K562 (cell line): ENCODE measurements around the gene RIPOR2. TPM values are rescaled to one million over a fixed set of nuclear protein-coding genes. Genes with fewer than 3 reads are reported as not detected.

Source experiments
- ATAC-seq: fragments of 200-7000 bp; cut with Tn5 transposase; 3 replicates; pipeline ENCODE4 v1.9.1; 2020; ENCODE audit warnings: moderate library complexity
- BruUV-seq: library from RNA; stranded (reverse); fragments of 400-500 nt; replicated peaks from 2 replicates; lab custom pipeline; 2021; lab: Mats Ljungman, UMichigan
- CTCF ChIA-PET: fragments of 300-600 bp; formaldehyde crosslinking; extraction: SDS; loops from one replicate; lab custom pipeline; 2021; ENCODE audit warnings: low intra/inter-chr PET ratio; lab: Yijun Ruan, JAX
- POLR2A ChIA-PET: fragments of 300-600, 350-650 bp; sonication (Branson Sonifier 250); formaldehyde crosslinking; extraction: SDS; loops from one replicate; lab custom pipeline; 2021; ENCODE audit warnings: antibody characterized with exemption, inconsistent platforms; lab: Yijun Ruan, JAX
- DNase-seq, 4 experiments: peaks; one replicate each; pipeline versions ENCODE4 v3.0.0 to v3.0.0-alpha.2; 2011 to 2018; ENCODE audit warnings: low spot score in 3 of 4, mixed read lengths in 3 of 4; ENCODE audit errors: extremely low read depth in 1 of 4
- FAIRE-seq: peaks from 2 replicates; lab custom pipeline; 2011; peaks lifted over from hg19 to GRCh38; lab: Jason Lieb, UNC
- H2AFZ ChIP-seq: 2 replicates; pipeline ENCODE4 v1.6.0; 2011; ENCODE audit warnings: low read depth, low read length, control low read depth, inconsistent platforms
- H3K27ac ChIP-seq: fragments of 200-600 bp; 3 replicates; pipeline ENCODE4 v1.8.0; 2011; ENCODE audit warnings: low read depth, mild to moderate bottlenecking, control low read depth, inconsistent platforms, low read length, moderate library complexity, mixed read lengths; ENCODE audit errors: extremely low read depth
- H3K27me3 ChIP-seq, 2 experiments: fragments of 300-600 bp in 1 of 2; 2 replicates in 1 of 2; 3 replicates in 1 of 2; pipeline versions ENCODE4 v1.6.0 to v1.8.0; 2011; ENCODE audit warnings: inconsistent platforms in 2 of 2, low read length in 2 of 2, mild to moderate bottlenecking in 1 of 2, mixed read lengths in 1 of 2, moderate library complexity in 1 of 2; ENCODE audit not compliant: control insufficient read depth in 2 of 2, insufficient read depth in 2 of 2
- H3K36me3 ChIP-seq: fragments of 300-600 bp; 3 replicates; pipeline ENCODE4 v1.8.0; 2011; ENCODE audit warnings: mild to moderate bottlenecking, low read length, inconsistent platforms; ENCODE audit not compliant: control insufficient read depth, insufficient read depth
- H3K4me1 ChIP-seq, 2 experiments: fragments of 200-600 bp in 1 of 2; replicated peaks in 1 of 2; 2 replicates in 1 of 2; 3 replicates in 1 of 2; pipeline versions ENCODE4 v1.5.1 to v1.8.0; 2011; ENCODE audit warnings: inconsistent platforms in 2 of 2, low read length in 2 of 2, mild to moderate bottlenecking in 1 of 2, mixed read lengths in 1 of 2, moderate library complexity in 1 of 2; ENCODE audit not compliant: control insufficient read depth in 2 of 2, insufficient read depth in 2 of 2
- H3K4me2 ChIP-seq: 2 replicates; pipeline ENCODE4 v1.6.1; 2011; ENCODE audit warnings: low read length, control low read depth, inconsistent platforms, mixed read lengths; ENCODE audit not compliant: insufficient read depth
- H3K4me3 ChIP-seq: fragments of 200-600 bp; sonication (generic), shearing (Covaris generic); 2 replicates; pipeline ENCODE4 v1.5.1; 2016; ENCODE audit warnings: control low read depth, inconsistent platforms
- H3K79me2 ChIP-seq: fragments of 200-600 bp; 3 replicates; pipeline ENCODE4 v1.8.0; 2011; ENCODE audit warnings: low read length, inconsistent platforms; ENCODE audit not compliant: control insufficient read depth, insufficient read depth
- H3K9ac ChIP-seq, 2 experiments: 2 replicates each; pipeline versions ENCODE4 v1.6.0 to v1.6.1; 2011; ENCODE audit warnings: low read depth in 2 of 2, low read length in 2 of 2, control low read depth in 1 of 2, inconsistent platforms in 1 of 2, mild to moderate bottlenecking in 1 of 2, mixed read lengths in 1 of 2; ENCODE audit not compliant: insufficient read depth in 1 of 2
- H3K9me1 ChIP-seq: one replicate; pipeline ENCODE4 v1.6.0; 2011; ENCODE audit warnings: inconsistent platforms, mild to moderate bottlenecking, low read length, moderate library complexity; ENCODE audit not compliant: control insufficient read depth, insufficient read depth
- H3K9me3 ChIP-seq: replicated peaks from 2 replicates; pipeline ENCODE4 v1.5.1; 2011; ENCODE audit warnings: low read depth, low read length, inconsistent platforms; ENCODE audit not compliant: control insufficient read depth, insufficient read depth
- H4K20me1 ChIP-seq: replicated peaks from 2 replicates; pipeline ENCODE4 v1.6.1; 2011; ENCODE audit warnings: low read length, inconsistent platforms, mixed read lengths; ENCODE audit not compliant: control insufficient read depth, insufficient read depth
- EWSR1 ChIP-seq: fragments of 450-650 bp; IDR thresholded peaks from 2 replicates; pipeline ENCODE4 v1.6.1; 2018; ENCODE audit warnings: borderline replicate concordance, mild to moderate bottlenecking, low read depth, moderate library complexity; ENCODE audit not compliant: partially characterized antibody
- RUNX1 ChIP-seq: sonication (generic); IDR thresholded peaks from 2 replicates; pipeline ENCODE4 v1.6.1; 2016; ENCODE audit warnings: antibody characterized with exemption, low read depth
- ZNF232 ChIP-seq: sonication (generic); formaldehyde crosslinking; IDR thresholded peaks from 2 replicates; pipeline ENCODE4 v1.8.0; 2022; ENCODE audit warnings: mild to moderate bottlenecking, missing genetic modification reagents
- ZNF263 ChIP-seq: sonication (generic); formaldehyde crosslinking; IDR thresholded peaks from 2 replicates; pipeline ENCODE4 v1.8.0; 2022; ENCODE audit warnings: mild to moderate bottlenecking, missing genetic modification reagents, borderline replicate concordance
- WGBS: fragments of 100-300 bp; shearing (Covaris generic); methylation state at CpG from one replicate; pipeline ENCODE4 v1.1.6; 2016; ENCODE audit warnings: low coverage, mixed read lengths; ENCODE audit not compliant: insufficient coverage; ENCODE audit errors: missing lambda C conversion rate; 5-methylcytosine and 5-hydroxymethylcytosine counted together
- in situ Hi-C: fragments of 300-500 bp; cut with MboI; formaldehyde crosslinking; loops from 4 replicates; pipeline ENCODE4 v1.15.0; 2018; ENCODE audit warnings: inconsistent platforms, mixed read lengths
- intact Hi-C: fragments of 100-400 bp; cut with micrococcal nuclease; formaldehyde crosslinking; loops from 2 replicates; pipeline ENCODE4 v1.14.2; 2022
- polyA plus RNA-seq, 8 experiments: library from polyadenylated mRNA; depleted of rRNA in 4 of 8; stranded (reverse) in 5 of 8; unstranded in 3 of 8; fragments of >200 nt; fragmentation: Nextera tagmentation in 2 of 8; fragmentation: Illumina TruSeq in 1 of 8; extraction: Ambion mirVana in 2 of 8; extraction: Trizol in 1 of 8; gene quantifications; 2 replicates each; pipeline versions ENCODE4 v1.2.1 to v1.2.3, GENCODE V29; 2011 to 2014; ENCODE audit warnings: inconsistent platforms in 1 of 8, missing spikeins in 1 of 8
- total RNA-seq, 7 experiments: library from RNA; depleted of rRNA in 6 of 7; stranded (reverse); fragments of >200 nt in 6 of 7; fragmentation: Illumina TruSeq in 2 of 7; extraction: Trizol in 2 of 7; gene quantifications; 2 replicates each; pipeline versions ENCODE4 v1.2.1 to v1.2.3, GENCODE V29; 2011 to 2021; ENCODE audit warnings: low replicate concordance in 1 of 7
- TF ChIP-seq, protein P1 (sequence below): fragments of 450-650 bp; formaldehyde crosslinking; conservative IDR thresholded peaks from 2 replicates; pipeline ENCODE4 v1.4.0; 2022; ENCODE audit warnings: mild to moderate bottlenecking, missing genetic modification characterization
- TF ChIP-seq, protein P2 (sequence below): fragments of 450-650 bp; formaldehyde crosslinking; IDR thresholded peaks from 2 replicates; pipeline ENCODE4 v1.4.0; 2020; ENCODE audit warnings: mild to moderate bottlenecking
- TF ChIP-seq, protein P3 (sequence below): sonication (generic); formaldehyde crosslinking; IDR thresholded peaks from 2 replicates; pipeline ENCODE4 v1.8.0; 2022; ENCODE audit warnings: mild to moderate bottlenecking, missing genetic modification reagents
- TF ChIP-seq, protein P4 (sequence below): fragments of 250-450 bp; sonication (Bioruptor Pico); IDR thresholded peaks from 2 replicates; pipeline ENCODE4 v1.8.0; 2022; ENCODE audit warnings: moderate library complexity, mild to moderate bottlenecking, inconsistent platforms

The RIPOR2 gene
- total and polyA plus RNA-seq, 9 of the 15 experiments (the other 6 are each of a cell fraction or from before 2014, with no cell fraction given), result 0.04 to 1.0 (median 0.47) TPM; not detected in 2

DNA sequence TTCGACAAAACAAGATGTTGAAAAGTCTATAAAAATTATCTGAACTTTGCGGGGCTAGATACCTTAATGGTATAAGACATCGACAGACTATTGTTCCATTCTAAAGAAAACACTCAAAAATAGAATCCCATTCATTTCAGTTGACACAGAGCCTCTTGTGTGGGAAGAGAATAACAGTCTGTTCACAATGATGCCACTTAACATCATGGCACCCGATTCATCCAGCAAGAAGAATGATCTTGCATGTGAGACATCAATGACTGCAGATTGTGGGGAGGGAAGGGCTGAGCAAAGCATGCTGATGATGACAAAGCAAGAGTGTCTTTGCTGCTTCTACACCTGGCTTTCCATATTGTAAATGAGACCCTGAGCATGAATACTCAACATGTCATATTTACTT, 87.3 kb downstream of the RIPOR2 start:
- Histone ChIP-seq H3K9ac (no peak overlapping the region), H3K27ac (no peak overlapping the region), H3K27me3 (peaks cover 20 to 51% of the 10 kb centered on the region in 2 experiments; a peak in 4 of 5 replicates), H3K79me2 (no peaks in the 10 kb centered on the region), H3K4me1 (no peaks in the 10 kb centered on the region), H2AFZ (no peak overlapping the region), H3K36me3 (no peaks in the 10 kb centered on the region), H3K9me1 (no peaks in the 10 kb centered on the region), H4K20me1 (no peaks in the 10 kb centered on the region), H3K4me2 (no peak overlapping the region), H3K9me3 (no peaks in the 10 kb centered on the region), H3K4me3 (no peak overlapping the region)
- ChIA-PET POLR2A (no interaction called here), CTCF (no interaction called here)
- FAIRE-seq, result no peak
- intact Hi-C loops, result no loop called here
- no peak for DNase-seq
- 2% methylated on average over 4 of the region's 4 CpGs for WGBS
- TF ChIP-seq, protein P1, sequence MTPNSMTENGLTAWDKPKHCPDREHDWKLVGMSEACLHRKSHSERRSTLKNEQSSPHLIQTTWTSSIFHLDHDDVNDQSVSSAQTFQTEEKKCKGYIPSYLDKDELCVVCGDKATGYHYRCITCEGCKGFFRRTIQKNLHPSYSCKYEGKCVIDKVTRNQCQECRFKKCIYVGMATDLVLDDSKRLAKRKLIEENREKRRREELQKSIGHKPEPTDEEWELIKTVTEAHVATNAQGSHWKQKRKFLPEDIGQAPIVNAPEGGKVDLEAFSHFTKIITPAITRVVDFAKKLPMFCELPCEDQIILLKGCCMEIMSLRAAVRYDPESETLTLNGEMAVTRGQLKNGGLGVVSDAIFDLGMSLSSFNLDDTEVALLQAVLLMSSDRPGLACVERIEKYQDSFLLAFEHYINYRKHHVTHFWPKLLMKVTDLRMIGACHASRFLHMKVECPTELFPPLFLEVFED (CRISPR knock-in tag), result no peak
- TF ChIP-seq, protein P2, sequence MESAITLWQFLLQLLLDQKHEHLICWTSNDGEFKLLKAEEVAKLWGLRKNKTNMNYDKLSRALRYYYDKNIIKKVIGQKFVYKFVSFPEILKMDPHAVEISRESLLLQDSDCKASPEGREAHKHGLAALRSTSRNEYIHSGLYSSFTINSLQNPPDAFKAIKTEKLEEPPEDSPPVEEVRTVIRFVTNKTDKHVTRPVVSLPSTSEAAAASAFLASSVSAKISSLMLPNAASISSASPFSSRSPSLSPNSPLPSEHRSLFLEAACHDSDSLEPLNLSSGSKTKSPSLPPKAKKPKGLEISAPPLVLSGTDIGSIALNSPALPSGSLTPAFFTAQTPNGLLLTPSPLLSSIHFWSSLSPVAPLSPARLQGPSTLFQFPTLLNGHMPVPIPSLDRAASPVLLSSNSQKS, result no peak
- ATAC-seq, result no peak
- in situ Hi-C loops, result no loop called here
- BruUV-seq, result no TSS peak

DNA sequence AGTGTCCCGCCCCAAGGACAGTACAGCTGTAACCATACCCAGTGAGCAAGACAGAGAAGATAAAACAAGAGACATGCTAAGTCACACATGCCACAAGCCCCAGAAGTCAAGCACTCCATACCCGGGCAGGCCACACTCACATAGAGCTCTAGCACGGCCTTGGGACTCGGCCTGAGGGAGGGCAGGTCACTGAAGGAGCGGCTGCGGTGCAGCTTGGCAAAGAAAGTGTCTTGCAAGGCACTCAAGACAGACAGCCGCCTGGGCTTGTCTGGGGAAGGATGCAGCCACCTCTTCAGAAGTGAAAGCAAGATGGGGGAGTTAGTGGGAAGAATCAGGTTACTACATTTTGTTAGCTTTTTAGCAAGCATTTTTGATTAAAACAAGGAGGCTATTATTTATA, 88.4 kb downstream of the RIPOR2 start:
- DNase-seq (no peak), ATAC-seq (no peak), FAIRE-seq (no peak)
- intact Hi-C loops, result no loop called here
- no peaks in the 10 kb centered on the region for H3K9me3 ChIP-seq
- H3K4me2 ChIP-seq, result no peak overlapping the region
- no TSS peak for BruUV-seq
- WGBS, result 0% methylated on average over 7 of the region's 7 CpGs
- H3K4me1 ChIP-seq, result no peaks in the 10 kb centered on the region
- H3K9me1 ChIP-seq, result no peaks in the 10 kb centered on the region
- H3K79me2 ChIP-seq, result no peaks in the 10 kb centered on the region
- H2AFZ ChIP-seq, result no peak overlapping the region
- H3K9ac ChIP-seq, result no peak overlapping the region
- no peak overlapping the region for H3K4me3 ChIP-seq
- POLR2A ChIA-PET, result interaction anchor here (0.6 kb wide), 1 partner anchor 660 kb away, joined by 3 read pairs; no protein-coding TSS in a partner anchor
- in situ Hi-C loops, result no loop called here
- H3K27me3 ChIP-seq, result peaks cover 25 to 59% of the 10 kb centered on the region in 2 experiments; a peak in 4 of 5 replicates
- no peaks in the 10 kb centered on the region for H3K36me3 ChIP-seq
- H3K27ac ChIP-seq, result no peak overlapping the region
- no peaks in the 10 kb centered on the region for H4K20me1 ChIP-seq
- CTCF ChIA-PET, result no interaction called here
- TF ChIP-seq, protein P3, sequence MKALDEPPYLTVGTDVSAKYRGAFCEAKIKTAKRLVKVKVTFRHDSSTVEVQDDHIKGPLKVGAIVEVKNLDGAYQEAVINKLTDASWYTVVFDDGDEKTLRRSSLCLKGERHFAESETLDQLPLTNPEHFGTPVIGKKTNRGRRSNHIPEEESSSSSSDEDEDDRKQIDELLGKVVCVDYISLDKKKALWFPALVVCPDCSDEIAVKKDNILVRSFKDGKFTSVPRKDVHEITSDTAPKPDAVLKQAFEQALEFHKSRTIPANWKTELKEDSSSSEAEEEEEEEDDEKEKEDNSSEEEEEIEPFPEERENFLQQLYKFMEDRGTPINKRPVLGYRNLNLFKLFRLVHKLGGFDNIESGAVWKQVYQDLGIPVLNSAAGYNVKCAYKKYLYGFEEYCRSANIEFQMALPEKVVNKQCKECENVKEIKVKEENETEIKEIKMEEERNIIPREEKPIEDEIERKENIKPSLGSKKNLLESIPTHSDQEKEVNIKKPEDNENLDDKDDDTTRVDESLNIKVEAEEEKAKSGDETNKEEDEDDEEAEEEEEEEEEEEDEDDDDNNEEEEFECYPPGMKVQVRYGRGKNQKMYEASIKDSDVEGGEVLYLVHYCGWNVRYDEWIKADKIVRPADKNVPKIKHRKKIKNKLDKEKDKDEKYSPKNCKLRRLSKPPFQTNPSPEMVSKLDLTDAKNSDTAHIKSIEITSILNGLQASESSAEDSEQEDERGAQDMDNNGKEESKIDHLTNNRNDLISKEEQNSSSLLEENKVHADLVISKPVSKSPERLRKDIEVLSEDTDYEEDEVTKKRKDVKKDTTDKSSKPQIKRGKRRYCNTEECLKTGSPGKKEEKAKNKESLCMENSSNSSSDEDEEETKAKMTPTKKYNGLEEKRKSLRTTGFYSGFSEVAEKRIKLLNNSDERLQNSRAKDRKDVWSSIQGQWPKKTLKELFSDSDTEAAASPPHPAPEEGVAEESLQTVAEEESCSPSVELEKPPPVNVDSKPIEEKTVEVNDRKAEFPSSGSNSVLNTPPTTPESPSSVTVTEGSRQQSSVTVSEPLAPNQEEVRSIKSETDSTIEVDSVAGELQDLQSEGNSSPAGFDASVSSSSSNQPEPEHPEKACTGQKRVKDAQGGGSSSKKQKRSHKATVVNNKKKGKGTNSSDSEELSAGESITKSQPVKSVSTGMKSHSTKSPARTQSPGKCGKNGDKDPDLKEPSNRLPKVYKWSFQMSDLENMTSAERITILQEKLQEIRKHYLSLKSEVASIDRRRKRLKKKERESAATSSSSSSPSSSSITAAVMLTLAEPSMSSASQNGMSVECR (CRISPR knock-in tag), result no peak
- TF ChIP-seq RUNX1, result no peak
- no peak for TF ChIP-seq EWSR1
- TF ChIP-seq, protein P4, sequence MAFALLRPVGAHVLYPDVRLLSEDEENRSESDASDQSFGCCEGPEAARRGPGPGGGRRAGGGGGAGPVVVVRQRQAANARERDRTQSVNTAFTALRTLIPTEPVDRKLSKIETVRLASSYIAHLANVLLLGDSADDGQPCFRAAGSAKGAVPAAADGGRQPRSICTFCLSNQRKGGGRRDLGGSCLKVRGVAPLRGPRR (CRISPR knock-in tag), result no peak
- no peak for TF ChIP-seq ZNF263 (CRISPR knock-in tag)
- TF ChIP-seq ZNF232 (CRISPR knock-in tag), result no peak
